IMR-90 (cell line): ENCODE data around the gene MYO9B. TPM values are rescaled to one million over a fixed set of nuclear protein-coding genes. Genes with fewer than 3 reads are reported as not detected.

Experiments
- ATAC-seq: fragments of 200-7000 bp; cut with Tn5 transposase; 2 replicates; pipeline ENCODE4 v1.9.1; 2020; ENCODE audit warnings: low read depth, mild to moderate bottlenecking, moderate library complexity
- BruUV-seq: library from RNA; stranded (reverse); fragments of 400-500 nt; replicated peaks from 2 replicates; lab custom pipeline; 2021; lab: Mats Ljungman, UMichigan
- CTCF ChIA-PET: fragments of 300-600 bp; formaldehyde crosslinking; extraction: SDS; loops from one replicate; lab custom pipeline; 2021; ENCODE audit warnings: antibody characterized with exemption; lab: Yijun Ruan, JAX
- POLR2A ChIA-PET: fragments of 300-600 bp; sonication (Branson Sonifier 250); formaldehyde crosslinking; loops from one replicate; lab custom pipeline; 2022; ENCODE audit warnings: antibody characterized with exemption; ENCODE audit not compliant: unreplicated experiment; lab: Charles Lee
- DNase-seq: peaks from one replicate; pipeline ENCODE4 v3.0.0; 2013
- H2AFZ ChIP-seq: replicated peaks from 2 replicates; pipeline ENCODE3; 2013; ENCODE audit warnings: low read length, mild to moderate bottlenecking; ENCODE audit not compliant: poor library complexity
- H2AK5ac ChIP-seq: 2 replicates; pipeline ENCODE4 v1.6.1; 2013; ENCODE audit warnings: low read depth, low read length, inconsistent platforms
- H2AK9ac ChIP-seq: replicated peaks from 2 replicates; pipeline ENCODE3; 2013; ENCODE audit warnings: mild to moderate bottlenecking, low read depth, low read length, moderate library complexity; ENCODE audit not compliant: poor library complexity
- H2BK120ac ChIP-seq: 2 replicates; pipeline ENCODE4 v1.6.1; 2013; ENCODE audit warnings: low read depth, low read length, inconsistent platforms
- H2BK15ac ChIP-seq: 3 replicates; pipeline ENCODE4 v1.6.1; 2013; ENCODE audit warnings: low read depth, low read length, inconsistent platforms
- H2BK20ac ChIP-seq: 2 replicates; pipeline ENCODE4 v1.6.1; 2013; ENCODE audit warnings: low read depth, mild to moderate bottlenecking, inconsistent platforms, low read length, moderate library complexity
- H2BK5ac ChIP-seq: 2 replicates; pipeline ENCODE4 v1.6.1; 2013; ENCODE audit warnings: mild to moderate bottlenecking, low read depth, low read length, inconsistent platforms; ENCODE audit not compliant: poor library complexity, severe bottlenecking
- H3K14ac ChIP-seq: replicated peaks from 2 replicates; pipeline ENCODE4 v1.6.1; 2013; ENCODE audit warnings: low read depth, low read length, inconsistent platforms
- H3K18ac ChIP-seq: 2 replicates; pipeline ENCODE4 v1.6.1; 2013; ENCODE audit warnings: low read depth, low read length, control low read depth
- H3K23ac ChIP-seq: 2 replicates; pipeline ENCODE4 v1.6.1; 2013; ENCODE audit warnings: low read depth, low read length, inconsistent platforms
- H3K27ac ChIP-seq: 2 replicates; pipeline ENCODE4 v1.5.1; 2013; ENCODE audit warnings: mild to moderate bottlenecking, control low read depth, low read length; ENCODE audit not compliant: insufficient read depth
- H3K27me3 ChIP-seq: 2 replicates; pipeline ENCODE4 v1.6.1; 2013; ENCODE audit warnings: low read length; ENCODE audit not compliant: control insufficient read depth, insufficient read depth
- H3K36me3 ChIP-seq: 2 replicates; pipeline ENCODE4 v1.6.1; 2013; ENCODE audit warnings: low read length, mixed read lengths; ENCODE audit not compliant: control insufficient read depth, insufficient read depth
- H3K4ac ChIP-seq: 2 replicates; pipeline ENCODE4 v1.6.1; 2013; ENCODE audit warnings: low read depth, low read length, inconsistent platforms
- H3K4me1 ChIP-seq: 2 replicates; pipeline ENCODE4 v1.6.1; 2013; ENCODE audit warnings: low read length, mixed read lengths; ENCODE audit not compliant: control insufficient read depth, insufficient read depth
- H3K4me2 ChIP-seq: 2 replicates; pipeline ENCODE4 v1.6.1; 2013; ENCODE audit warnings: low read depth, mild to moderate bottlenecking, control low read depth, low read length, moderate library complexity
- H3K4me3 ChIP-seq: 2 replicates; pipeline ENCODE4 v1.5.1; 2013; ENCODE audit warnings: low read depth, mild to moderate bottlenecking, control low read depth, low read length, moderate library complexity; ENCODE audit not compliant: insufficient read depth
- H3K56ac ChIP-seq: 2 replicates; pipeline ENCODE4 v1.6.1; 2013; ENCODE audit warnings: low read length, inconsistent platforms; ENCODE audit not compliant: insufficient read depth; ENCODE audit errors: extremely low read depth
- H3K79me1 ChIP-seq, 2 experiments: 2 replicates each; pipeline ENCODE4 v1.6.1; 2013; ENCODE audit warnings: low read length in 2 of 2, inconsistent platforms in 1 of 2, low read depth in 1 of 2
- H3K9ac ChIP-seq: 2 replicates; pipeline ENCODE4 v1.6.1; 2013; ENCODE audit warnings: low read depth, low read length, control low read depth
- H3K9me1 ChIP-seq: 2 replicates; pipeline ENCODE4 v1.6.1; 2013; ENCODE audit warnings: low read length, inconsistent platforms; ENCODE audit not compliant: insufficient read depth
- H3K9me3 ChIP-seq: 2 replicates; pipeline ENCODE4 v1.6.1; 2013; ENCODE audit warnings: low read length; ENCODE audit not compliant: control insufficient read depth, insufficient read depth
- H4K20me1 ChIP-seq: 2 replicates; pipeline ENCODE4 v1.6.1; 2013; ENCODE audit warnings: low read length, inconsistent platforms; ENCODE audit not compliant: insufficient read depth
- H4K5ac ChIP-seq: 2 replicates; pipeline ENCODE4 v1.6.1; 2013; ENCODE audit warnings: mild to moderate bottlenecking, low read depth, low read length, control low read depth
- H4K8ac ChIP-seq, 2 experiments: 2 replicates each; pipeline ENCODE4 v1.6.1; 2013; ENCODE audit warnings: low read depth in 2 of 2, low read length in 2 of 2, control low read depth in 1 of 2, inconsistent platforms in 1 of 2
- H4K91ac ChIP-seq: 2 replicates; pipeline ENCODE4 v1.6.1; 2013; ENCODE audit warnings: low read depth, low read length, inconsistent platforms; ENCODE audit not compliant: insufficient read depth
- BHLHE40 ChIP-seq: fragments of 150-350 bp; IDR thresholded peaks from 2 replicates; pipeline ENCODE4 v1.6.1; 2016; ENCODE audit warnings: mild to moderate bottlenecking, low read depth, low read length
- CEBPB ChIP-seq: IDR thresholded peaks from 2 replicates; pipeline ENCODE4 v1.6.1; 2012; ENCODE audit warnings: low read depth, low read length, improper control_type of control experiment
- CHD1 ChIP-seq: IDR thresholded peaks from 2 replicates; pipeline ENCODE4 v1.6.1; 2012; ENCODE audit warnings: low read depth, low read length, improper control_type of control experiment
- CTCF ChIP-seq: conservative IDR thresholded peaks from 2 replicates; pipeline ENCODE4 v1.5.1; 2012; ENCODE audit warnings: mild to moderate bottlenecking, low read depth, low read length, improper control_type of control experiment
- ELK1 ChIP-seq: fragments of 150-350 bp; IDR thresholded peaks from 2 replicates; pipeline ENCODE4 v1.6.1; 2016; ENCODE audit warnings: low read depth, mild to moderate bottlenecking, low read length, moderate library complexity, borderline replicate concordance
- FOS ChIP-seq: fragments of 150-350 bp; IDR thresholded peaks from 2 replicates; pipeline ENCODE4 v1.6.1; 2016; ENCODE audit warnings: low read depth, low read length
- MAFK ChIP-seq: IDR thresholded peaks from 2 replicates; pipeline ENCODE4 v1.6.1; 2012; ENCODE audit warnings: low read depth, low read length, improper control_type of control experiment
- MAZ ChIP-seq: IDR thresholded peaks from 2 replicates; pipeline ENCODE4 v1.6.1; 2012; ENCODE audit warnings: low read depth, mild to moderate bottlenecking, low read length, improper control_type of control experiment, moderate library complexity, borderline replicate concordance
- MXI1 ChIP-seq: IDR thresholded peaks from 2 replicates; pipeline ENCODE4 v1.6.1; 2012; ENCODE audit warnings: low read depth, mild to moderate bottlenecking, low read length, moderate library complexity, borderline replicate concordance
- NFE2L2 ChIP-seq: fragments of 150-350 bp; IDR thresholded peaks from 2 replicates; pipeline ENCODE4 v1.6.1; 2016; ENCODE audit warnings: low read depth, mild to moderate bottlenecking, low read length
- POLR2A ChIP-seq: IDR thresholded peaks from 2 replicates; pipeline ENCODE4 v1.6.1; 2012; ENCODE audit warnings: mild to moderate bottlenecking, low read depth, low read length
- RAD21 ChIP-seq: IDR thresholded peaks from 2 replicates; pipeline ENCODE4 v1.6.1; 2012; ENCODE audit warnings: low read length, improper control_type of control experiment
- RCOR1 ChIP-seq: IDR thresholded peaks from 2 replicates; pipeline ENCODE4 v1.6.1; 2012; ENCODE audit warnings: mild to moderate bottlenecking, low read length, improper control_type of control experiment; ENCODE audit not compliant: insufficient replicate concordance
- RFX5 ChIP-seq: IDR thresholded peaks from 2 replicates; pipeline ENCODE4 v1.8.0; 2012; ENCODE audit warnings: low read depth, mild to moderate bottlenecking, low read length, moderate library complexity
- SMC3 ChIP-seq: fragments of 150-350 bp; IDR thresholded peaks from 2 replicates; pipeline ENCODE4 v1.6.1; 2016; ENCODE audit warnings: low read depth, mild to moderate bottlenecking, antibody characterized with exemption, low read length, moderate library complexity
- WGBS, 2 experiments: methylation state at CpG; one replicate each; pipeline versions ENCODE4 v1.1.5 to v1.1.7; 2013; ENCODE audit warnings: missing lambda C conversion rate in 2 of 2; ENCODE audit not compliant: insufficient read length in 1 of 2; ENCODE audit errors: extremely low coverage in 2 of 2; 5-methylcytosine and 5-hydroxymethylcytosine counted together
- dilution Hi-C: fragments of 300-500 bp; cut with HindIII; formaldehyde crosslinking; loops from one replicate; pipeline ENCODE4 v1.14.3; 2018; ENCODE audit warnings: low sequenced_read_pairs; ENCODE audit not compliant: unreplicated experiment
- in situ Hi-C: fragments of 300-500 bp; cut with MboI; formaldehyde crosslinking; loops from 3 replicates; pipeline ENCODE4 v1.14.3; 2019; ENCODE audit warnings: low sequenced_read_pairs, inconsistent platforms, mixed read lengths
- intact Hi-C: fragments of 100-400 bp; cut with micrococcal nuclease; formaldehyde crosslinking; loops from 2 replicates; pipeline ENCODE4 v1.10.0; 2022
- polyA plus RNA-seq, 3 experiments: library from polyadenylated mRNA; depleted of rRNA; stranded (reverse); fragments of >200 nt; gene quantifications; 2 replicates each; pipeline ENCODE4 v1.2.3, GENCODE V29; 2012; ENCODE audit warnings: low replicate concordance in 1 of 3
- total RNA-seq: library from RNA; depleted of rRNA; stranded (reverse); fragments of >200 nt; gene quantifications from 2 replicates; pipeline ENCODE4 v1.2.3, GENCODE V29; 2012
- TF ChIP-seq, protein P1 (sequence below): fragments of 150-350 bp; IDR thresholded peaks from 2 replicates; pipeline ENCODE4 v1.6.1; 2017; ENCODE audit warnings: mild to moderate bottlenecking, antibody characterized with exemption, low read length, low read depth

The MYO9B gene
- total and polyA plus RNA-seq, 2 of the 4 experiments (the other 2 are of a cell fraction), result 61.8 to 77.8 TPM

DNA sequence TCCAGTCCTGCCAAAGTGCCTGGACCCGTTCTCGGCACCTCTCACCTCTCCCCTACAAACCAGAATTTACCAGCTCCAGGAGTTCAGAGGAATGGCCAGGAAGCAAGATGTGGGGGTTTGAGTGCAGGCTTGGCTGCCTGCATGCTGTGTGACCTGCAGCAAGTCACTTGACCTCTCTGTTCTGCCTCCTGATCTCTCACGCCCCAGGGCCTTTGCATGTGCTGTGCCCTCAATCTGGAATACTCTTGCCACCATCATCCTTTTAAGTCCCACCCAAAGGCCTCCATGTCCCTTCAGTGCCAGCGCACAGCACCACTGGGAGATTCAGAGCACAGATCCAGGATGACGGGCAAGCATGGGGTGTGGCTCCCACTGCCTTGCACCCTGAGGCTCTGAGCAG lies 43.4 kb downstream of the MYO9B start:
- Histone ChIP-seq H4K20me1 (peaks cover 81% of the 10 kb centered on the region), H3K56ac (no peak overlapping the region), H2AFZ (no peak overlapping the region), H2AK5ac (peak overlapping the region; percentile 8; the same call in 1 of the 2 replicates), H3K9ac (no peak overlapping the region), H3K79me1 (peaks cover 20 to 99% of the 10 kb centered on the region in 2 experiments), H2BK120ac (no peak overlapping the region), H2BK5ac (no peak overlapping the region), H3K4me2 (no peak overlapping the region), H3K27ac (no peak overlapping the region), H3K9me3 (no peaks in the 10 kb centered on the region), H2BK20ac (no peak overlapping the region), H2BK15ac (no peak overlapping the region), H2AK9ac (peak overlapping the region; percentile 55), H3K4me1 (peaks cover 6% of the 10 kb centered on the region), H3K14ac (no peak overlapping the region), H3K18ac (no peak overlapping the region), H3K9me1 (peaks cover 23% of the 10 kb centered on the region), H3K4me3 (no peak overlapping the region), H3K36me3 (peaks cover 32% of the 10 kb centered on the region), H4K8ac (no peak overlapping the region; a peak in 1 of 4 replicates), H3K4ac (no peak overlapping the region), H3K23ac (no peak overlapping the region), H3K27me3 (no peaks in the 10 kb centered on the region), H4K91ac (no peak overlapping the region), H4K5ac (no peak overlapping the region)
- no peak for DNase-seq
- CTCF ChIA-PET, result no interaction called here
- POLR2A ChIA-PET, result no interaction called here
- intact Hi-C loops, result no loop called here
- dilution Hi-C loops, result no loop called here
- in situ Hi-C loops, result no loop called here
- no peak for ATAC-seq
- TF ChIP-seq MAFK (no peak), RCOR1 (no peak), RAD21 (no peak), RFX5 (no peak), ELK1 (no peak), CEBPB (no peak), CHD1 (no peak), NFE2L2 (no peak), CTCF (no peak), MXI1 (no peak), FOS (no peak), SMC3 (no peak), BHLHE40 (no peak), MAZ (no peak), POLR2A (no peak)
- TF ChIP-seq, protein P1, sequence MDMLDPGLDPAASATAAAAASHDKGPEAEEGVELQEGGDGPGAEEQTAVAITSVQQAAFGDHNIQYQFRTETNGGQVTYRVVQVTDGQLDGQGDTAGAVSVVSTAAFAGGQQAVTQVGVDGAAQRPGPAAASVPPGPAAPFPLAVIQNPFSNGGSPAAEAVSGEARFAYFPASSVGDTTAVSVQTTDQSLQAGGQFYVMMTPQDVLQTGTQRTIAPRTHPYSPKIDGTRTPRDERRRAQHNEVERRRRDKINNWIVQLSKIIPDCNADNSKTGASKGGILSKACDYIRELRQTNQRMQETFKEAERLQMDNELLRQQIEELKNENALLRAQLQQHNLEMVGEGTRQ, result no peak
- no TSS peak for BruUV-seq
- WGBS, 2 experiments, result 83% methylated on average over 1 of the region's 5 CpGs; no CpG with 5 or more reads in 1 of the 2 experiments
